ENCODE data around the gene AKT3. TPM values are rescaled to one million over a fixed set of nuclear protein-coding genes. Genes with fewer than 3 reads are reported as not detected.

Gene AKT3
- total RNA-seq, 4 donors from 2014 or later, result 51.7 to 84.1 (median 71.1) TPM

- Histone ChIP-seq H3K4me1 (no peaks in the 10 kb centered on the region), H3K4me3 (replicated peaks in 1 of 3) (no peak overlapping the region), H3K9me3 (no peaks in the 10 kb centered on the region), H3K27me3 (no peaks in the 10 kb centered on the region), H3K36me3 (peaks cover 8 to 13% of the 10 kb centered on the region in 2 donors), H3K27ac (no peak overlapping the region)
- intact Hi-C loops (cut with DNase I), result no loop called here
- no peak for DNase-seq
- TF ChIP-seq CTCF (IDR thresholded peaks at IDR 0.05) (no peak), POLR2A (IDR thresholded peaks at IDR 0.05) (no peak)
Observed at GRCh38 chr1:243557866-243558265, 292.2 kb downstream of the AKT3 start.

GRCh38 chr1:243554686-243555085 lies 295.4 kb downstream of the AKT3 start:
- intact Hi-C loops (cut with DNase I), result no loop called here
- WGBS, 2 donors, result 96% methylated on average over 4 of the region's 4 CpGs
- no peak overlapping the region for H3K4me3 ChIP-seq (replicated peaks in 1 of 3)

GRCh38 chr1:243553090-243553489 lies 297.0 kb downstream of the AKT3 start:
- H3K4me3 ChIP-seq (replicated peaks in 1 of 3), result no peak overlapping the region
- H3K36me3 ChIP-seq, result peaks cover 0 to 4% of the 10 kb centered on the region in 2 donors
- DNase-seq, result no peak
- no peaks in the 10 kb centered on the region for H3K9me3 ChIP-seq
- no peaks in the 10 kb centered on the region for H3K27me3 ChIP-seq
- H3K4me1 ChIP-seq, result no peaks in the 10 kb centered on the region
- no peak overlapping the region for H3K27ac ChIP-seq
- intact Hi-C loops (cut with DNase I), result no loop called here
- TF ChIP-seq CTCF (IDR thresholded peaks at IDR 0.05), result no peak
- TF ChIP-seq POLR2A (IDR thresholded peaks at IDR 0.05), result no peak
- whole genome bisulfite sequencing, 2 donors, result 83 to 84% methylated on average over 2 of the region's 2 CpGs

More at GRCh38 chr1:243554686-243555085, 295.4 kb downstream of the AKT3 start:
- TF ChIP-seq POLR2A (IDR thresholded peaks at IDR 0.05) (no peak), CTCF (IDR thresholded peaks at IDR 0.05) (no peak)
- no peak overlapping the region for H3K27ac ChIP-seq
- H3K4me1 ChIP-seq, result no peaks in the 10 kb centered on the region
- DNase-seq, result no peak
- H3K9me3 ChIP-seq, result no peaks in the 10 kb centered on the region
- no peaks in the 10 kb centered on the region for H3K27me3 ChIP-seq
- H3K36me3 ChIP-seq, result peaks cover 0 to 4% of the 10 kb centered on the region in 2 donors

GRCh38 chr1:243550276-243550675 lies 299.8 kb downstream of the AKT3 start:
- TF ChIP-seq CTCF (IDR thresholded peaks at IDR 0.05) (no peak), POLR2A (IDR thresholded peaks at IDR 0.05) (no peak)
- Histone ChIP-seq H3K4me3 (replicated peaks in 1 of 3) (no peak overlapping the region), H3K36me3 (peaks cover 0 to 4% of the 10 kb centered on the region in 2 donors), H3K27ac (no peak overlapping the region), H3K27me3 (no peaks in the 10 kb centered on the region), H3K4me1 (no peaks in the 10 kb centered on the region), H3K9me3 (no peaks in the 10 kb centered on the region)
- 95 to 96% methylated on average over 6 of the region's 6 CpGs for WGBS, 2 donors
- no peak for DNase-seq
- intact Hi-C loops (cut with DNase I), result no loop called here

- no peaks in the 10 kb centered on the region for H3K4me1 ChIP-seq
- DNase-seq, result no peak
- no peak overlapping the region for H3K4me3 ChIP-seq (replicated peaks in 1 of 3)
- TF ChIP-seq CTCF (IDR thresholded peaks at IDR 0.05) (no peak), POLR2A (IDR thresholded peaks at IDR 0.05) (no peak)
- H3K9me3 ChIP-seq, result no peaks in the 10 kb centered on the region
- no peaks in the 10 kb centered on the region for H3K27me3 ChIP-seq
- intact Hi-C loops (cut with DNase I), result no loop called here
- peaks cover 0 to 4% of the 10 kb centered on the region in 2 donors for H3K36me3 ChIP-seq
- no peak overlapping the region for H3K27ac ChIP-seq
Observed at GRCh38 chr1:243549791-243550190, 300.3 kb downstream of the AKT3 start.

Data from thyroid gland (tissue), 4 donors.